AG04450 (cell line): ENCODE data around the gene TAB2. TPM values are rescaled to one million over a fixed set of nuclear protein-coding genes. Genes with fewer than 3 reads are reported as not detected.

Experiments used
- CTCF ChIA-PET: fragments of 300-600, 350-600 bp; formaldehyde crosslinking; extraction: SDS; loops from one replicate; lab custom pipeline; 2022; ENCODE audit warnings: antibody characterized with exemption, inconsistent platforms; lab: Charles Lee
- POLR2A ChIA-PET: fragments of 350-600 bp; formaldehyde crosslinking; extraction: SDS; loops from one replicate; lab custom pipeline; 2021; ENCODE audit warnings: antibody characterized with exemption, inconsistent platforms; lab: Yijun Ruan, JAX
- DNase-seq: peaks from one replicate; pipeline ENCODE4 v3.0.0-alpha.2; 2011; ENCODE audit warnings: low read depth, low spot score
- H3K27ac ChIP-seq: one replicate; pipeline ENCODE4 v1.5.1; 2012; ENCODE audit warnings: low read depth, low read length, control low read depth
- H3K27me3 ChIP-seq: one replicate; pipeline ENCODE4 v1.6.0; 2012; ENCODE audit warnings: low read length; ENCODE audit not compliant: control insufficient read depth, insufficient read depth
- H3K4me3 ChIP-seq: 2 replicates; pipeline ENCODE4 v1.5.1; 2011; ENCODE audit warnings: mild to moderate bottlenecking, low read depth, low read length, control low read depth
- H3K9me3 ChIP-seq: 2 replicates; pipeline ENCODE4 v1.5.1; 2012; ENCODE audit warnings: low read length; ENCODE audit not compliant: control insufficient read depth, insufficient read depth
- CTCF ChIP-seq: IDR thresholded peaks from 2 replicates; pipeline ENCODE4 v1.5.1; 2011; ENCODE audit warnings: low read depth, low read length, control low read depth, inconsistent platforms
- polyA plus RNA-seq: library from polyadenylated mRNA; depleted of rRNA; stranded (reverse); fragments of >200 nt; gene quantifications from 2 replicates; pipeline ENCODE4 v1.2.3, GENCODE V29; 2011

TAB2 gene
- polyA plus RNA-seq, 1 experiment: 61.1 TPM

- Histone ChIP-seq H3K27me3 (no peaks in the 10 kb centered on the region), H3K4me3 (no peak overlapping the region), H3K27ac (no peak overlapping the region), H3K9me3 (no peaks in the 10 kb centered on the region)
- ChIA-PET POLR2A (no interaction called here), CTCF (interaction anchor here (0.6 to 1.9 kb wide), 3 partner anchors 10 to 43 kb away, joined by 3 to 7 read pairs (median 3); no protein-coding TSS in a partner anchor)
- no peak for DNase-seq
- no peak for TF ChIP-seq CTCF
Measured at GRCh38 chr6:149421132-149421531, 103.6 kb downstream of the TAB2 start.

DNA sequence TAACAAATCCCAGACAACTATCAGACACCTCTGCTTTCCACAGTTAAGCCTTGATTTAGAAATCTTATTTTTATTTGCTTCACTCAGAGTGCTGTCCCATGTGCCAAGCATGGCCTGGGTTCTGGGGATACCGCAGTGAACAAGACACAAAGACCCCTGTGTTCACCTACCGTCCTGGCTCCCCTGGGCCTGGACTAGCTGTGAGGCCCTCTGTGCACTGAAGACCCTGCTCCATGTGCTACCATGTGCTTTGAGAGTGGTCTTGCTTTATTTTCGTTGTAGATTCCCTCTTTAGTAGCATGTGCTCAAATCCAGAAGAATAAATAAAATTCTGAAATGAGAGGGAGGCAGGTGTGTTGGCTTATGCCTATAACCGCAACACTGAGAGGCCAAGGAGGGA, 105.1 kb downstream of the TAB2 start:
- no peak overlapping the region for H3K4me3 ChIP-seq
- no peak for DNase-seq
- H3K9me3 ChIP-seq: no peaks in the 10 kb centered on the region
- ChIA-PET POLR2A (no interaction called here), CTCF (interaction anchor here (1.6 kb wide), 1 partner anchor 9 kb away, joined by 11 read pairs; no protein-coding TSS in a partner anchor)
- no peak for TF ChIP-seq CTCF
- H3K27ac ChIP-seq: no peak overlapping the region
- H3K27me3 ChIP-seq: no peaks in the 10 kb centered on the region

DNA sequence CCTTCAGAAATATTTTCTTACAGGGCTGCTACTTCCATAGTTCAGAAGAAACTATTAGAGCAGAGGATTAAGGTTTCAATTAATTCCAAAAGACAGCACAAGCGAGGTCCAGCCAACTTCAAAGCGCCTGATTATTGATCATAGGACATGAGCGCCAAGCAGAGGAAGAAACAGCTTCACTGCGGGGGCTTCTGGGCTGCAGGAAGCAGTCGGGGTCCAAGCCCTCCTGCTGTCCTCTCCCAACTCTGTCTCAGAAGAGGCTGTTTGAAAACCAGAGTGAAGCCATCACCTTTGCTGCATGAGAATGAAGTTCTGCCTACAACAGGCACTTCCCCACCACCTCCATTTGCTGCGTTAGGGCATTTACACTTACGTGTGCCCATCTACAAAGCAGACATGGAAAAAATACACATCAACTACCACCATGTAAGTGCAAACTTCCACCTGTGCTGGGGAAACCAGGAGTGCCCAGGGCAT, 106.5 kb downstream of the TAB2 start:
- no peak overlapping the region for H3K4me3 ChIP-seq
- H3K27ac ChIP-seq: no peak overlapping the region
- TF ChIP-seq CTCF: no peak
- H3K27me3 ChIP-seq: no peaks in the 10 kb centered on the region
- H3K9me3 ChIP-seq: no peaks in the 10 kb centered on the region
- ChIA-PET CTCF (interaction anchor here (0.7 to 1.6 kb wide), 3 partner anchors 8 to 395 kb away, joined by 3 to 11 read pairs (median 5); no protein-coding TSS in a partner anchor), POLR2A (no interaction called here)
- no peak for DNase-seq

DNA sequence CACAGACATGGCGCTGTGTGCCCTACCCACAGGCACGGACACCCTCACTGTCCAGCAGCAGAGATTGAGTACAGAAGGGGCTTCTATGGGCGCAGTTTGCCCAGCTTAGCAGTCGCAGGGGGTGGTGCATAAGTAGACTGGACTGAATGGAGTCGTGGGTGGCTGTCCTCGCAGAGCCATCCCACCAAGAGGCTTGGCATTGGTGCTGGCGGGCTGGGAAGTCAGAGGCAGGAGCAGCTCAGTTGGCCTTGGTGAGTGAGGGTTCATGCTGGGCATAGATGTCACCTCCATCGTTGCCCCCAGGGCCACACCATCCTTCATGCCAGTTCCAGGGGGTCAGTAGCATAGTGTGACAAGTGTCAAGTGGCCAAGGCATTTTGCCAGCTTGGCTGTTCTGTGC, 107.7 kb downstream of the TAB2 start:
- ChIA-PET POLR2A (no interaction called here), CTCF (no interaction called here)
- Histone ChIP-seq H3K27me3 (no peaks in the 10 kb centered on the region), H3K27ac (no peak overlapping the region), H3K9me3 (no peaks in the 10 kb centered on the region), H3K4me3 (no peak overlapping the region)
- TF ChIP-seq CTCF: no peak
- DNase-seq: no peak

GRCh38 chr6:149425754-149426153, 108.2 kb downstream of the TAB2 start:
- H3K9me3 ChIP-seq: no peaks in the 10 kb centered on the region
- no peak for TF ChIP-seq CTCF
- DNase-seq: no peak
- ChIA-PET CTCF (no interaction called here), POLR2A (interaction anchor here (0.5 kb wide), 1 partner anchor 419 kb away, joined by 3 read pairs; no protein-coding TSS in a partner anchor)
- H3K27me3 ChIP-seq: no peaks in the 10 kb centered on the region
- no peak overlapping the region for H3K4me3 ChIP-seq
- H3K27ac ChIP-seq: no peak overlapping the region
